ENCODE data around the gene PTPN14. TPM values are rescaled to one million over a fixed set of nuclear protein-coding genes. Genes with fewer than 3 reads are reported as not detected.

The PTPN14 gene
- total and polyA plus RNA-seq, 2 of the 8 experiments (the other 6 are each of a cell fraction or from before 2014, with no cell fraction given) = 14.4 to 93.6 TPM

DNA sequence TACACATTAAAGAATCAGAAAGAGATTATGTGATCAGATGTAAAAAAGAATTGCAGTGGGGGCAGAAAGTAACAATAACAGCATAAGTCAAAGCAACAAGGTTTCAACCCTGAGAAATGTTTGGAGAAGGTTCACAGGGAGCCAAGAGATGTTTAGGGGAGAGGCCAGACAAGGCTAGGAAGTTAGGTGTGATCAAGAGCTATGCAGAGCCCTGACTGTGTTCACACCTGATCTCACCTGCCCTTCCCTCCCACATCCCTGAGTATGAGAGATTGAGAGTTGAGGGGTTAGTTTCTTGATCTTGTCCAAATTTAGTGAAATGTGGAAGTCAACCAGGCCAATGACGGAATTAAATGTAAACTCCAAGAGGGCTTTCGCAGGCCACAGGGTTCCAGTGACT is 10.2 kb downstream of the PTPN14 start:
- no peak overlapping the region for H3K23ac ChIP-seq (ENCODE audit: insufficient read length)

More for the DNA sequence above, 10.2 kb downstream of the PTPN14 start:
- Histone ChIP-seq H3K4ac (replicated peaks; ENCODE audit: insufficient read length, low read depth, low read length) (no peak overlapping the region), H3K27me3 (replicated peaks in 1 of 4; ENCODE audit: control insufficient read depth in 3 of 4, extremely low read depth in 1 of 4, insufficient read depth in 3 of 4, low read length in 3 of 4) (no peaks in the 10 kb centered on the region), H3K36me3 (ENCODE audit: control insufficient read depth in 2 of 4, insufficient read depth in 4 of 4, low read length in 3 of 4) (no peaks in the 10 kb centered on the region), H2BK20ac (ENCODE audit: low read length) (no peak overlapping the region), H3K14ac (ENCODE audit: insufficient read length) (no peak overlapping the region), H3K23me2 (ENCODE audit: low read depth, low read length) (no peaks in the 10 kb centered on the region), H4K20me1 (replicated peaks in 1 of 2; ENCODE audit: control insufficient read depth in 1 of 2, insufficient read depth in 2 of 2, low read length in 2 of 2) (peaks cover 6 to 10% of the 10 kb centered on the region in 2 experiments), H3K79me2 (ENCODE audit: control insufficient read depth in 1 of 2, insufficient read depth in 2 of 2, low read length in 2 of 2) (peaks cover 11 to 95% of the 10 kb centered on the region in 2 experiments), H3K4me3 (ENCODE audit: extremely low read depth in 1 of 4, insufficient read depth in 2 of 4, low read depth in 3 of 4, low read length in 4 of 4) (no peak overlapping the region), H3K27ac (ENCODE audit: low read depth, low read length) (no peak overlapping the region), H3K4me2 (ENCODE audit: insufficient read depth in 1 of 2, low read depth in 2 of 2, low read length in 2 of 2) (no peak overlapping the region), H3K9me3 (ENCODE audit: insufficient read depth in 2 of 2, low read depth in 1 of 2, low read length in 1 of 2) (no peaks in the 10 kb centered on the region), H3K79me1 (ENCODE audit: low read depth, low read length) (peaks cover 13% of the 10 kb centered on the region), H2AFZ (ENCODE audit: low read length) (no peak overlapping the region), H4K91ac (replicated peaks; ENCODE audit: insufficient read length, low read length) (no peak overlapping the region), H2BK120ac (replicated peaks; ENCODE audit: low read depth, low read length) (no peak overlapping the region), H2BK15ac (ENCODE audit: low read length) (no peak overlapping the region), H2AK5ac (ENCODE audit: low read depth, low read length) (no peak overlapping the region), H2BK12ac (ENCODE audit: low read depth, low read length) (no peak overlapping the region), H2BK5ac (ENCODE audit: low read depth, low read length) (no peak overlapping the region), H4K8ac (ENCODE audit: extremely low read depth, insufficient read depth, low read length) (no peak overlapping the region), H3K56ac (replicated peaks; ENCODE audit: insufficient read length, low read depth, low read length) (no peak overlapping the region), H3K4me1 (replicated peaks in 1 of 4; ENCODE audit: control insufficient read depth in 3 of 4, insufficient read depth in 4 of 4, low read length in 3 of 4) (peaks cover 0 to 4% (median 2%) of the 10 kb centered on the region in 4 experiments; a peak in 3 of 7 replicates), H4K5ac (ENCODE audit: insufficient read length, low read depth, low read length) (no peak overlapping the region), H3K18ac (ENCODE audit: extremely low read depth, low read length) (no peak overlapping the region), H3K9ac (replicated peaks in 1 of 4; ENCODE audit: extremely low read depth in 1 of 4, low read depth in 3 of 4, low read length in 3 of 4) (no peak overlapping the region)
- FAIRE-seq = no peak
- WGBS, 2 experiments (ENCODE audit: extremely low coverage in 1 of 2, insufficient coverage in 1 of 2, insufficient read length in 1 of 2, insufficient replicate concordance in 2 of 2, low coverage in 1 of 2, low lambda C conversion rate in 2 of 2, missing lambda C conversion rate in 1 of 2) = 87% methylated on average over 2 of the region's 2 CpGs; no CpG with 5 or more reads in 1 of the 2 experiments
- ChIA-PET POLR2A (ENCODE audit: partially characterized antibody) (interaction anchor here (8.9 kb wide), 1 partner anchor 11 kb away, joined by 99 read pairs; the partner anchor contains the start of gene PTPN14), CTCF (ENCODE audit: partially characterized antibody) (interaction anchor here (1.0 to 4.7 kb wide), 6 partner anchors 10 to 208 kb away, joined by 3 to 26 read pairs (median 6); partner anchors contain the start of gene PTPN14)
- no peak for DNase-seq (ENCODE audit: low read depth in 1 of 2, low spot score in 2 of 2)
- no peak for TF ChIP-seq KDM4A (IDR thresholded peaks at IDR 0.05; ENCODE audit: low read depth, low read length, severe bottlenecking)
- peak; percentile 46; the same call in 1 of the 2 replicates for TF ChIP-seq BACH1 (IDR thresholded peaks at IDR 0.05; ENCODE audit: low read length)
